B cell (primary cell): ENCODE data around the gene ANKS1B. TPM values are rescaled to one million over a fixed set of nuclear protein-coding genes. Genes with fewer than 3 reads are reported as not detected.

Experiments used
- ATAC-seq: fragments of 200-7000 bp; cut with Tn5 transposase; one replicate; pipeline ENCODE4 v1.10.0; 2021; ENCODE audit warnings: low read depth, mild to moderate bottlenecking, moderate number of reproducible peaks, moderate library complexity
- CTCF ChIA-PET: fragments of 350-600 bp; sonication (Branson Sonifier 250); formaldehyde crosslinking; loops from one replicate; lab custom pipeline; 2021; ENCODE audit warnings: antibody characterized with exemption, inconsistent platforms; lab: Charles Lee
- POLR2A ChIA-PET: fragments of 350-600 bp; sonication (Branson Sonifier 250); formaldehyde crosslinking; loops from one replicate; lab custom pipeline; 2021; ENCODE audit warnings: antibody characterized with exemption; lab: Charles Lee
- DNase-seq: peaks from one replicate; pipeline ENCODE4 v3.0.0; 2013
- H2AFZ ChIP-seq: 2 replicates; pipeline ENCODE4 v1.6.1; 2012; ENCODE audit warnings: mild to moderate bottlenecking, low read depth, low read length; ENCODE audit not compliant: insufficient read depth, poor library complexity, severe bottlenecking
- H3K27ac ChIP-seq, 2 donors: 1 replicate in 1 of 2; 2 replicates in 1 of 2; pipeline ENCODE4 v1.5.1; 2012 to 2013; ENCODE audit warnings: low read length in 2 of 2, mild to moderate bottlenecking in 2 of 2, moderate library complexity in 1 of 2
- H3K27me3 ChIP-seq, 4 experiments: fragments of 200-600 bp in 1 of 4; sonication (generic) in 1 of 4; replicated peaks in 1 of 4; 1 replicate in 2 of 4; 2 replicates in 2 of 4; pipeline versions ENCODE4 v1.6.1 to v1.7.0; 2013 to 2016; ENCODE audit warnings: low read length in 3 of 4, mild to moderate bottlenecking in 2 of 4, mixed read lengths in 1 of 4, moderate library complexity in 1 of 4; ENCODE audit not compliant: insufficient read depth in 4 of 4, control insufficient read depth in 3 of 4; ENCODE audit errors: control extremely low read depth in 1 of 4
- H3K36me3 ChIP-seq, 2 experiments: replicated peaks in 1 of 2; 1 replicate in 1 of 2; 2 replicates in 1 of 2; pipeline versions ENCODE4 v1.6.1 to v1.7.1; 2013; ENCODE audit warnings: low read length in 1 of 2; ENCODE audit not compliant: insufficient read depth in 2 of 2, control insufficient read depth in 1 of 2; ENCODE audit errors: control extremely low read depth in 1 of 2, extremely low read depth in 1 of 2
- H3K4me1 ChIP-seq, 2 donors: fragments of 200-600 bp in 1 of 2; sonication (generic) in 1 of 2; 1 replicate in 1 of 2; 2 replicates in 1 of 2; pipeline versions ENCODE4 v1.5.1 to v1.6.1; 2013 to 2017; ENCODE audit warnings: low read length in 2 of 2; ENCODE audit not compliant: control insufficient read depth in 2 of 2, insufficient read depth in 2 of 2
- H3K4me2 ChIP-seq: replicated peaks from 2 replicates; pipeline ENCODE3; 2012; ENCODE audit warnings: mild to moderate bottlenecking, low read depth, low read length; ENCODE audit not compliant: poor library complexity, severe bottlenecking
- H3K4me3 ChIP-seq, 5 experiments: fragments of 200-600 bp in 1 of 5; sonication (generic) in 1 of 5; 1 replicate in 3 of 5; 2 replicates in 2 of 5; pipeline versions ENCODE4 v1.5.1 to v1.7.0; 2011 to 2016; ENCODE audit warnings: low read length in 4 of 5, mild to moderate bottlenecking in 4 of 5, low read depth in 2 of 5, control low read depth in 1 of 5, moderate library complexity in 1 of 5; ENCODE audit not compliant: insufficient read depth in 1 of 5; ENCODE audit errors: control extremely low read depth in 1 of 5, extremely low read depth in 1 of 5
- H3K79me2 ChIP-seq: fragments of 200-600 bp; sonication (generic); one replicate; pipeline ENCODE4 v1.6.0; 2016; ENCODE audit warnings: low read length; ENCODE audit not compliant: control insufficient read depth, insufficient read depth
- H3K9ac ChIP-seq: fragments of 200-600 bp; sonication (generic); 2 replicates; pipeline ENCODE4 v1.6.1; 2017; ENCODE audit warnings: mild to moderate bottlenecking, low read length, moderate library complexity
- H3K9me3 ChIP-seq, 3 donors: one replicate each; pipeline versions ENCODE4 v1.6.1 to v1.7.1; 2013; ENCODE audit warnings: low read length in 2 of 3; ENCODE audit not compliant: control insufficient read depth in 2 of 3, insufficient read depth in 1 of 3; ENCODE audit errors: control extremely low read depth in 1 of 3
- H4K20me1 ChIP-seq: 2 replicates; pipeline ENCODE4 v1.6.0; 2012; ENCODE audit warnings: mild to moderate bottlenecking, low read length; ENCODE audit not compliant: insufficient read depth, control insufficient read depth, poor library complexity, severe bottlenecking
- H3K27ac Mint-ChIP-seq: one replicate; pipeline ENCODE4 v1.8.0; 2021; ENCODE audit warnings: mixed read lengths
- H3K27me3 Mint-ChIP-seq: one replicate; pipeline ENCODE4 v1.8.0; 2021; ENCODE audit warnings: mixed read lengths
- H3K4me1 Mint-ChIP-seq: one replicate; pipeline ENCODE4 v1.8.0; 2021; ENCODE audit warnings: mixed read lengths
- H3K4me3 Mint-ChIP-seq: one replicate; pipeline ENCODE4 v1.8.0; 2021; ENCODE audit warnings: mixed read lengths
- H3K9me3 Mint-ChIP-seq: one replicate; pipeline ENCODE4 v1.8.0; 2022; ENCODE audit warnings: mixed read lengths; ENCODE audit not compliant: insufficient read depth
- CTCF ChIP-seq: fragments of 200-600 bp; IDR thresholded peaks from one replicate; pipeline ENCODE4 v1.8.0; 2022; ENCODE audit warnings: antibody characterized with exemption, mild to moderate bottlenecking
- EZH2 ChIP-seq: IDR thresholded peaks from 2 replicates; pipeline ENCODE4 v1.6.1; 2012; ENCODE audit warnings: borderline replicate concordance, low read depth, mild to moderate bottlenecking, moderate library complexity, low read length; ENCODE audit not compliant: insufficient read depth, poor library complexity, severe bottlenecking
- WGBS: methylation state at CpG from one replicate; pipeline ENCODE4 v1.1.5; 2013; ENCODE audit warnings: missing lambda C conversion rate; ENCODE audit not compliant: insufficient coverage; 5-methylcytosine and 5-hydroxymethylcytosine counted together
- intact Hi-C: fragments of 100-400 bp; cut with micrococcal nuclease; formaldehyde crosslinking; loops from one replicate; pipeline ENCODE4 v1.10.0; 2022
- polyA plus RNA-seq: library from polyadenylated mRNA; depleted of rRNA; stranded (reverse); fragments of >200 nt; gene quantifications from 2 replicates; pipeline ENCODE4 v1.2.3, GENCODE V29; 2012
- total RNA-seq, 2 donors: library from RNA; stranded (reverse); fragments of 120-200 nt in 1 of 2; gene quantifications; 1 replicate in 1 of 2; 2 replicates in 1 of 2; pipeline versions ENCODE4 v1.2.3 to v1.2.4, GENCODE V29; 2013 to 2022

The ANKS1B gene
- total and polyA plus RNA-seq, 2 donors (not counting 1 experiment from before 2014, with no cell fraction given): not detected

GRCh38 chr12:99824900-99825542 is 159.7 kb downstream of the ANKS1B start:
- Mint-ChIP-seq H3K27ac (no peak overlapping the region), H3K4me1 (no peaks in the 10 kb centered on the region), H3K27me3 (no peaks in the 10 kb centered on the region), H3K4me3 (no peak overlapping the region), H3K9me3 (peaks cover 2% of the 10 kb centered on the region)
- H3K4me2 ChIP-seq: no peak overlapping the region
- ChIA-PET POLR2A (no interaction called here), CTCF (no interaction called here)
- H3K36me3 ChIP-seq: no peaks in the 10 kb centered on the region
- H3K4me3 ChIP-seq: no peak overlapping the region
- no peak for DNase-seq
- H3K27me3 ChIP-seq: no peaks in the 10 kb centered on the region
- no peak for ATAC-seq
- no peak overlapping the region for H2AFZ ChIP-seq
- TF ChIP-seq EZH2 (no peak), CTCF (no peak)
- no peaks in the 10 kb centered on the region for H3K79me2 ChIP-seq
- intact Hi-C loops: no loop called here
- H4K20me1 ChIP-seq: no peaks in the 10 kb centered on the region
- no peak overlapping the region for H3K9ac ChIP-seq
- WGBS: 90% methylated on average over 7 of the region's 8 CpGs
- no peaks in the 10 kb centered on the region for H3K4me1 ChIP-seq
- H3K27ac ChIP-seq: no peak overlapping the region
- H3K9me3 ChIP-seq: no peaks in the 10 kb centered on the region

- H3K27ac Mint-ChIP-seq: no peak overlapping the region
- Histone ChIP-seq H2AFZ (no peak overlapping the region), H3K36me3 (no peaks in the 10 kb centered on the region), H3K4me1 (no peaks in the 10 kb centered on the region), H3K4me2 (no peak overlapping the region), H3K9me3 (no peaks in the 10 kb centered on the region), H3K27ac (no peak overlapping the region), H3K9ac (no peak overlapping the region), H3K4me3 (no peak overlapping the region), H4K20me1 (no peaks in the 10 kb centered on the region), H3K27me3 (no peaks in the 10 kb centered on the region), H3K79me2 (no peaks in the 10 kb centered on the region)
- H3K9me3 Mint-ChIP-seq: peaks cover 2% of the 10 kb centered on the region
- H3K4me3 Mint-ChIP-seq: no peak overlapping the region
- CTCF ChIA-PET: no interaction called here
- TF ChIP-seq EZH2 (no peak), CTCF (no peak)
- DNase-seq: no peak
- intact Hi-C loops: no loop called here
- no peaks in the 10 kb centered on the region for H3K27me3 Mint-ChIP-seq
- no peak for ATAC-seq
- POLR2A ChIA-PET: no interaction called here
- no peaks in the 10 kb centered on the region for H3K4me1 Mint-ChIP-seq
Observed at GRCh38 chr12:99822273-99822672, 162.5 kb downstream of the ANKS1B start.
